Astrocyte of the spinal cord (primary cell): ENCODE data around the gene ANXA2.

Source experiments
- DNase-seq: peaks from one replicate; pipeline ENCODE4 v3.0.0; 2011; ENCODE audit warnings: low read depth, low spot score
- H3K4me3 ChIP-seq: 2 replicates; pipeline ENCODE4 v1.5.1; 2011; ENCODE audit warnings: low read depth, mild to moderate bottlenecking, low read length, moderate library complexity
- in situ Hi-C: cut with HindIII; loops from 2 replicates; pipeline ENCODE4 v1.10.0; 2017; ENCODE audit warnings: low sequenced_read_pairs
- TF ChIP-seq, protein P1 (sequence below): IDR thresholded peaks from 2 replicates; pipeline ENCODE4 v1.5.1; 2012; ENCODE audit warnings: low read depth, mild to moderate bottlenecking, low read length, inconsistent platforms

The ANXA2 gene

DNA sequence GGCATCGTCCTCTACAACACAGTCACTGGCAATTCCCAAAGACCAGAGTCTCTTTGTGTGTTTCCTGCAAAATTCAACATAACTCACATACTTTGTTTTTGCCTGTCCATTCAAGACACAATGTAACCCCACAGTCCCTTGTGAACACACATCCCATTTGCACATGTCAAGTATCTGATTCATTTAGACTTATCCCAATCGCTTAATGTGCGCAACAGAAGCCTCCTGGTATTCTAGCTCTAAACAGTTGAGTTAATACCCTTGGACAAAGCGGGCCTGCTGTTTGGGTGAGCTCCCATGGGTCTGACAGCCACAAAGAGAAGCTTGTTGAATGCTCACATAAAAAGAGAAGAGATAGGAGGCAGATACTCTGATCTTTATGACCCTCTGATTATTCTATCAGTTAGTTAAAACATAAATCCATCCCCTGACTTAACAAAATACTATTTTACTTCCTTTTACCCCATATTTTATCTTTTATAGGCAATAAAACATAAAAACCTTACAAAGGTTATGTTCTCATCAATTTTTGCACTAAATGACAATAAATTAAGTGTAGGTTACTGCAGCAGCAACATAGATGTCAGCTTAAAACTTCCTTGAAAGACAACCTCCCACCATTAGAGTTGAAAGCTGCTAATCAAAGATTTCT is 79.4 kb downstream of the ANXA2 start:
- in situ Hi-C loops, result no loop called here
- TF ChIP-seq, protein P1, sequence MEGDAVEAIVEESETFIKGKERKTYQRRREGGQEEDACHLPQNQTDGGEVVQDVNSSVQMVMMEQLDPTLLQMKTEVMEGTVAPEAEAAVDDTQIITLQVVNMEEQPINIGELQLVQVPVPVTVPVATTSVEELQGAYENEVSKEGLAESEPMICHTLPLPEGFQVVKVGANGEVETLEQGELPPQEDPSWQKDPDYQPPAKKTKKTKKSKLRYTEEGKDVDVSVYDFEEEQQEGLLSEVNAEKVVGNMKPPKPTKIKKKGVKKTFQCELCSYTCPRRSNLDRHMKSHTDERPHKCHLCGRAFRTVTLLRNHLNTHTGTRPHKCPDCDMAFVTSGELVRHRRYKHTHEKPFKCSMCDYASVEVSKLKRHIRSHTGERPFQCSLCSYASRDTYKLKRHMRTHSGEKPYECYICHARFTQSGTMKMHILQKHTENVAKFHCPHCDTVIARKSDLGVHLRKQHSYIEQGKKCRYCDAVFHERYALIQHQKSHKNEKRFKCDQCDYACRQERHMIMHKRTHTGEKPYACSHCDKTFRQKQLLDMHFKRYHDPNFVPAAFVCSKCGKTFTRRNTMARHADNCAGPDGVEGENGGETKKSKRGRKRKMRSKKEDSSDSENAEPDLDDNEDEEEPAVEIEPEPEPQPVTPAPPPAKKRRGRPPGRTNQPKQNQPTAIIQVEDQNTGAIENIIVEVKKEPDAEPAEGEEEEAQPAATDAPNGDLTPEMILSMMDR, result no peak
- H3K4me3 ChIP-seq, result no peak overlapping the region
- no peak for DNase-seq

DNA sequence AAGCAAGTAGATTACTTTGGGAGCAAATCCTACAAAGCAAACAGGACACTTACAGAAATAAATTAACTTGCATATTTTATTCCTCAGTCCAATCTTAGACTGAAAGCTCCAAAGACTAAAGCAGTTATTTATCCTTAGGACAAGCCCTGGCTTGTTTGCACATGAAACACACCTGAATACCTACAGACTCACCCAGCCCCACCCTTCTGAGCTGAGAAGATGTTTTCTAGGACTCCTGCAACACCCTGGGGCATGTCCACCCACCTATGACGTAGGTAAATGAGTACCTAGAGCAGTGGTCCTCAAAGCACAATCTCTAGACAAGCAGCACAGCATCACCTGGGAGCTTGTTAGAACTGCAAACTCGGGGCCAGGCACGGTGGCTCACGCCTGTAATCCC is 80.8 kb downstream of the ANXA2 start:
- H3K4me3 ChIP-seq, result no peak overlapping the region
- DNase-seq, result no peak
- in situ Hi-C loops, result no loop called here
- TF ChIP-seq, protein P1, result no peak

DNA sequence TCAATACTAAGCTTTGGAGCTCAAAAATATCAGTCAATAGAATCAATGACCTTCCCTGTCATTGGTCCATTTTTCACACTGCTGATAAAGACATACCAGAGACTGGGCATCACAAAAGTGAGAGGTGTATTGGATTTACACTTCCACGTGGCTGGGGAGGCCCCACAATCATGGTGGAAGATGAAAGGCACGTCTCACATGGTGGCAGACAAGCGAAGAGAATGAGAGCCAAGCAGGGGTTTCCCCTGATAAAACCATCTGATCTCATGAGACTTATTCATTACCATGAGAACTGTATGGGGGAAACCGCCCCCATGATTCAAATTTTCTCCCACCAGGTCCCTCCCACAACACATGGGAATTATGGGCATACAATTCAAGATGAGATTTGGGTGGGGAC is 81.9 kb downstream of the ANXA2 start:
- DNase-seq, result no peak
- TF ChIP-seq, protein P1, result no peak
- in situ Hi-C loops, result no loop called here
- no peak overlapping the region for H3K4me3 ChIP-seq

DNA sequence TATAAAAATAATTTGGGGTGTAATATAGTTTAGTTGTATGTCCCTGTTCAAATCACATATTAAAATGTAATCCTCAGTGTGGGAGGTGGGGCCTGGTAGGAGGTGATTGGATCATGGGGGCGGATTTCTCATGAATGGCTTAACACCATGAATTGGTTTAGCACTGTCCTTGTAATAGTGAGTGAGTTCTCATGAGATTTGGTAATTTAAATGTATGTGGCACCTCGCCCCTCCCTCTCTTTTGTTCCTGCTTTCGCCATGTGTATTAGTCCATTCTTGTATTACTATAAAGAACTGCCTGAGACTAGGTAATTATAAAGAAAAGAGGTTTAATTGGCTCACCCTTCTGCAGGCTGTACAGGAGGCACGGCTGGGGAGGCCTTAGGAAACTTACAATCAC is 83.9 kb downstream of the ANXA2 start:
- no peak overlapping the region for H3K4me3 ChIP-seq
- no peak for DNase-seq
- TF ChIP-seq, protein P1, result no peak
- in situ Hi-C loops, result no loop called here

DNA sequence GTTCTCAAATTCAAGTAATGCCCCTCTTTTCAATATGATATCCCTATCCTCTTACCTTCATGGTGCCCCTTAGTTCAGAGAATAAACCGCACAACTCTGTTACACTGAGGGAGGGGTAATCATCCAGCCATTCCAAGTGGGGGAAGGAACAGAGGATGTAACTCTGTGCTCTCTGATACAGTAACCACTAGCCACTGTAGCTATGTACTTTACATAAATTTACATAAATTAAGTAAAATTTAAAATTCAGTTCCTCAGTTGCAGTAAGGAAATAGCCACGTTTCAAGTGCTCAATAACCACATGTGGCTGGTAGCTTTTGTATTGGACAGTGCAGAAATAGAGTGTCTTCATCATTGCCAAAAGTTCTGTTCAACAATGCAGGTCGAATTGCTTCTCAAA is 90.8 kb downstream of the ANXA2 start:
- no peak for DNase-seq
- in situ Hi-C loops, result no loop called here
- no peak overlapping the region for H3K4me3 ChIP-seq
- TF ChIP-seq, protein P1, result no peak

DNA sequence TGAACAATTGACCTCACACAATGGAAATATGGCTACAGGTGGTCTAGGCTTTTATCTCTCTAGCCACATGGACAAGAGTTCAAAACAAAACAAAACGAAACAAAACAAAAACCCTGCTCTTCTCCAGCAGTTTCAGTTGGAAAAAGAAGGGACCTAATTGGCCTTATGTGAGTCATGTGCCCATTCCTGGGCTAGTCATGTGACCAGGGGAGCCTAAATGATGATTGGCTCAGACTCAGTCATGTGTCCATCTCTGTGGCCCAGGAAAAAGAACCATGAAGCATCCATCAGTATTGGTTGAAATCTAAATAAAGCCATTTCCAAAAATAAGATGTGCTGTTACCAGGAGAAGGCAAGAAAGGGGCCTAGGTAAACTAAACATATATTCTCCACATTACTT is 96.8 kb downstream of the ANXA2 start:
- H3K4me3 ChIP-seq, result no peak overlapping the region
- in situ Hi-C loops, result no loop called here
- no peak for DNase-seq
- TF ChIP-seq, protein P1, result no peak
